Ramos (cell line): ENCODE data around the gene ANKDD1B.
"Not testable (repeated sequence)": the region's sequence is repeated elsewhere in the genome, so short reads cannot be mapped to it uniquely, and the experiment has no call there.

ENCODE experiments used
- in situ Hi-C: fragments of 300-500 bp; cut with MboI; formaldehyde crosslinking; loops from one replicate; pipeline ENCODE4 v1.14.3; 2022; ENCODE audit warnings: low sequenced_read_pairs; ENCODE audit not compliant: unreplicated experiment

Gene ANKDD1B

DNA sequence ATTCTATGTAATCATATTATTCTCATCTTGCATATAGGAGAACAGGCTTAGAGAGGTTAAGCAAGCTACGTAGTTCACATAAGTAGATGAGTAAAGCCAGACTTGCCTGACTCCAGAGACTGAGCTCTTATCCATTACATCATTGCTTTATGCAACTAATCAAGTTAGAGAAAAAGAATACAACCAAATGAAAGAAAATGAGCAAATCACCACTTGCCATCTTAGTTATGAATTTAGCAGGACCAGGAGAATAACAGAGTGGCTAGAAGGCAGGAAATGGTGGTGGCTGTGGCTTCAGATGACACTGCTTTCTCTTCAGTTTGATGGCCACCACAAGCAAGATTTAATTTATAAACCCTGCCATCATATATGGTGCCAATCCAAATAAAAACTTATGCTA, 79.4 kb downstream of the ANKDD1B start:
- in situ Hi-C loops, result no loop called here

DNA sequence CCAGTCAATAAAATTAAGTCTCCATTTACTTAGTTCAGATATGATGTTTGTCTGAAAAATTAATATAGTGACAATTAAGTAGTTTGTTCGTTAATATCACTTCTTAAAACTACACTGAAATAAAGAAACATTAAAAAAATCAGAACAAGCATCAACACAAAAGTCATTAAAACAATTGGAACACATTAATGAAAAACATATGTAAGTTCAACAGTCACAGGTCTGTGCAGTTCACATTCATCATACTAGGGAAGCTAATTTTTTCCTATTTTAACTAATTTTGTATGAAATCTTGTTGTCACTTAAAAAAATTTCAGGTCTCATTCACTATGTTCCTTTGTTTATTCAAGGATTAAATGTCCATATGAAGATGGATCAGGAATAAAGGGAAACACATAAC, 83.5 kb downstream of the ANKDD1B start:
- in situ Hi-C loops, result no loop called here

DNA sequence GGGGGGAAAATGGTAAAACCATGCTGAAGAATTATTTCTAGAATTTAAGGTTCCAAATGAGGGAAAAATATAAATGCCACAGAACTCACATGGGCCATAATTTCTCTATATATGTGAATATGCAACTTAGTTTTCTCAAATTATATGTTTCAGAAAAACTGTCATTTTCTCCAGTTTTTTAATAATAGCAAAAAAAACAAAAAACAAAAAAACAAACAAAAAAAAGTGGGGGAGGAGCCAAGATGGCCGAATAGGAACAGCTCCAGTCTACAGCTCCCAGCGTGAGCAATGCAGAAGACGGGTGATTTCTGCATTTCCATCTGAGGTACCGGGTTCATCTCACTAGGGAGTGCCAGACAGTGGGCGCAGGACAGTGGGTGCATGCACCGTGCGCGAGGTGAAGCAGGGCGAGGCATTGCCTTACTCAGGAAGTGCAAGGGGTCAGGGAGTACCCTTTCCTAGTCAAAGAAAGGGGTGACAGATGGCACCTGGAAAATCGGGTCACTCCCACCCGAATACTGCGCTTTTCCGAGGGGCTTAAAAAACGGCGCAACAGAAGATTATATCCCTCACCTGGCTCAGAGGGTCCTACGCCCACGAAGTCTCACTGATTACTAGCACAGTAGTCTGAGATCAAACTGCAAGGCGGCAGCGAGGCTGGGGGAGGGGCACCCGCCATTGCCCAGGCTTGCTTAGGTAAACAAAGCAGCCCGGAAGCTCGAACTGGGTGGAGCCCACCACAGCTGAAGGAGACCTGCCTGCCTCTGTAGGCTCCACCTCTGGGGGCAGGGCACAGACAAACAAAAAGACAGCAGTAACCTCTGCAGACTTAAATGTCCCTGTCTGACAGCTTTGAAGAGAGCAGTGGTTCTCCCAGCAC, 84.5 kb downstream of the ANKDD1B start:
- in situ Hi-C loops, result not testable (repeated sequence)

DNA sequence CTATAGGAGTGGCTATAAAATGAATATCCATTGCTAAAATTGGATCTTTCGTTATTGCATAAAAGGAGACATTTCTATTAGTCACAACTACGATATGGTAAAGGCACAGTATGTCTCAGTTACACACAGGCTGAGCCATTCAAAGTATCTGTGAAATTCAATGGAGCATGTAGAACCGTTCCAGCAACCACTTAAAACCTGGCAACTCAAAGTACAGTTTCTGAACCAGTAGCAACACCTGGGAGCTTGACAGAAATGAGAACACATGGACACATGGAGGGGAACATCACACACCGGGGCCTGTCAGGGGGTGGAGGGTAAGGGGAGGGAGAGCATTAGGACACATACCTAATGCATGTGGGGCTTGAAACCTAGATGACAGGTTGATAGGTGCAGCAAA, 90.6 kb downstream of the ANKDD1B start:
- in situ Hi-C loops, result no loop called here

DNA sequence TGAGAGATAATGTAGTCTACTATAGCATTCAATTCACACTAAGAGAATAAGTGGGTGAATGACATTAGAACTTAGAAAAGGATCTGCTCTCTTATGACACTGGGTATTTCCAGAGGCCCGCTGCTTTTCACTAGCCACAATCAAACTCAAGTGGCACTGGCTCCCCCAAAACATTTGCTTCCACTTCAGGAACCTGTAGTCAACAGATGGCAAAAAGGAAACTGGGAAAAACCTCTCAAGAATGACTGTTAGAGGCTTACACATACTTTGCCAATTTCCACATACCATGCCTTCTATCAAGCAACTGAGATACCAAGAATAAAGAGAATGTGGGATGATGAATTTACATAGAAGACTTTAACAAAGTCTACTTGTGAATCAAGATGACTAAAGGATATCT, 94.8 kb downstream of the ANKDD1B start:
- in situ Hi-C loops, result no loop called here

DNA sequence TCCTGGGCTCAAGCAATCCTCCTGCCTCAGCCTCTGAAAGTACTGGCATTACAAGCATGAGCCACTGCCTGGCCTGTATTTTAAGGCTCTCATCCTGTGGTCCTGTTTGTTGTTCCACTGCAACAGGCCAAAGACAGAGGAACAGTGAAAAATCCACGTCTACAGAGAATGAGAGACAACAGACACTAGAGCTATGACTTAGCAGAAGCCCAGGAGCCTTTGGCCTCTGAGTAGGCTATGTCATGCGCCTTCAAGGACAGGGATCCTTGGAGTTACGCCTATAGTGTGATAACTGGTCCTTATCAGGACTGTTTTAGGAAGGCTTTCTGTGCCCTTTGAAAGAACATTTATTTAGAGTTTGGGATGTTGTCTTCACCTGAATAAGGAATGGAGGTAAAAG, 95.5 kb downstream of the ANKDD1B start:
- in situ Hi-C loops, result no loop called here

DNA sequence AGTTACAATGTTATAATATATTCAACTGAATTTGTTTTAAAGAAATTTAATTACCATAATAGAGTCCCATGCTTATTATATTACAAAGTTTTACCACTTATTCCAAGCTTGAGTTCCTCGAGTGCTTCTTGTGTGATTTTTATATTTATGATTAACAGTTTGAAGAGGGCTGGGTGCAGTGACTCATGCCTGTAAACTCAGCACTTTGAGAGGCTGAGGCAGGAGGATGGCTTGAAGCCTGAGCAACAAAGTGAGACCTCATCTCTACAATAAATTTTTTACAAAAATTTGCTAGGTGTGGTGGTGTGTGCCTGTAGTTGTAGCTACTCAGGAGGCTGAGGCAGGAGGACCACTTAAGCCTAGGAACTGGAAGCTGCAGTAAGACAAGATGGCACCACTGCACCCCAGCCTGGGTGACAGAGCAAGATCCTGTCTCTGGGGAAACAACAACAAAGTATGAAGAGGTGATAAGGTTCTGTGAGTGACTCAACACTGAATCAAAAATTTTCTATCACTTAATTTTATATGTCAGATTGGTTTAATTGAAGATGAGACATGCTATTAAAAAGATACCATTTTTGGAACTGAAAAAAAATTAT, 96.8 kb downstream of the ANKDD1B start:
- in situ Hi-C loops, result no loop called here

DNA sequence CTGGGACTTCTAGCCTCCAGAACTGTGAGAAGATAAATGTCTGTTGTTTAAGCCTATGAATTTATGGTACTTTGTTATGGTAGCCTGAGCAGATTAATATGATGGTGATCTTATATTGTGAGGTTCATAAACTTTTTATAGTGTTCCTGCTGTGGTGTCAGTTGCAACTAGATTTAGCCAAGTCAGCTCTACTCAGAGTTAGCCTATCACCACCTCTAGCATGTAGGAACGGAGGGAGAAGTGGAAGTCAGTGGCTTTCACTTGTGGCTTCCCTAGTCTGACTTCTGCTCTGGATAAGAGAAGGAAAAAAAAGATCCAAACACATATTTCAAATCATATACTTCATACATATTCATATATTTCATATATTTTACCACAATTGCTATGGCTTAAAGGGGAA, 99.4 kb downstream of the ANKDD1B start:
- in situ Hi-C loops, result no loop called here

DNA sequence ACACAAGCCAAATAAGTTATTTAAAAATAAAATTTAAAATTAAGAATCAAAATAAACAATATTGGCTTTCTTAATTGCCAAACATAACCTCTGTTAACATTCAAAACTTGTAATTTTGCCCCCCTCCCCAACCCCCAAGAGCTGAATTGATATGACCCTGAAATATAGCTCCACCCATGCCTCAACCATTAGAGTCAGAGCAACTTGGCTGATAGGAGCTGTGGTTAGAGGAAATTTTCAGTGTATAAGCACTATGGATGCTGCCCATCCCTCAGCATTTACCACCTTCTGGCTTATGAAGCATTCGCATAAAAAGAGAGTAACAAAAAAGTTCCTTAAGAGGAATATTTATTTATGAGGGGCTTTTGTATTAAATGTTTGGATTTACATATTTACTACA, 99.9 kb downstream of the ANKDD1B start:
- in situ Hi-C loops, result no loop called here

DNA sequence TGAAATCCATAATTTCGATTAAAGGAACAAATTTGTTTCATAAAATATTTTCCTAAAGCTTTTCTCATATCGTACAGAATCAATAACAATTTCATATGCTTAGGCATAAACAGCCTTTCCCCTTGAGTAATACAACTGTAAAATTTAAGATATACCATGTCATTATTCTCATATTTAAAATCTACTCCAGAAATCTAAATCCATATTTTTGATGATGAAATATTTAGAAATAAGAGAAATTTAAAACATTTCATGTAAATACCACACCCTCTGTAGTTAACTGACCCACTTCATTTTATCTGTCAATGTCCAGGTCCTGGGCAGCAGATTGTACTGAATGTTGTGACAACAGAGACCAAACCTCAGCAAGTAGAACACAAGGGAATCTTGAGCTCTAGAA, 100.8 kb downstream of the ANKDD1B start:
- in situ Hi-C loops, result no loop called here

DNA sequence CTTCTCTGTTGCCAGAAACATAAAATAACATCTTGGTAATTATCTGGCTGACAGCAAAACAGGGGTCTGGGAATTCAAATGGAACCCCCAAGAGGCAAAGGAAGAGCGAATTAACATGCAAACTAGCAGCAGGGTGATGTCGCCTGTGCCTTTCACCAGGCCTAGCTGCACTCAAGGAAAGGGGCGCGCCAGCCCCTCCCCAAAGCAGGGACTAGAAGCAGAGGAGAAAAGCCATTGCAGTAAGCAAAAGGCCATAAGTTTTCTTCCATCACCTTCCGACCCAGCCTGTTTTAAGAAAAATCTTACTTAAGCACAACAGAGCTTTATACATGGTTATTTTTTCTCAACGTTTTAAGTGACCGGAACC, 105.4 kb downstream of the ANKDD1B start:
- in situ Hi-C loops, result no loop called here

DNA sequence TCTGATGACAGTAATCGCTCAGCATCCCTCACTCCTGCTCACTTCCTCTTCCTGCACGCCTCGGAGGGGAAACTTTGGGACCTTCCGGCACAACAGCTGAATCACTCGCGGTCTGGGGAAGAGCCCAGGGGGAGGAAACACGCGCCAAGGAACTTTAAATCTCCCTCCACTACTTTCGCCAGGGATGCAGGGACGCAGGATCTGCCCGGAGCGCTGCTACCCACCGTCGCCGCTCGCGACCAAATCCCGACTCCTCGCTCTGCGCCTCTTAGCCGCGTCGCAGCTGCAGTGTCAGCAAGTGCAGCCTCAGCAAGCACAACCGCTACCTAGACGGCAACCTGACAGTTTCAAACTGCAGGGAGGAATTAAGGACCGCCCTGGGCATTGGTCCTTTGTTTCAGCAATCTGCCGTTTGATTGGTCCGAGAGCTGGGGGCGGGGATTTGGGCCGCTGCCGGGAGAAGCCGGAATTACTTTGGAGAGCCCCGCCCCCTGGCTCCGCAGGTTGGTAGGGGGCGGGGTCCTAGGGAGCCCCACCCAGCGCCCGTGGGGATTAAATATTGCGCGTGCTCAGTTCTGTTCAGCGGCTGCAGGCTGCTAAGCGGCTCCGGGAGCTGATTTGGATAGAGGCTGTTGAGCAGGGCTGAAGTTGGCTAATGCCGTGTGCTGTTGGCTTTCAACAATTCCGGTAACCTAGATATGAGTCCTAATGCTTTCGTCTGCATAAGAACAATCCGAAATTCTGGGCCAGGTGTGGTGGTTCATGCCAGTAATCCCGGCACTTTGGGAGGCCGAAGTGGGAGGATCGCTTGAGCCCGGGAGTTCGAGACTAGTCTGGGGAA, 106.0 kb downstream of the ANKDD1B start, which contains the start of gene POC5:
Gene POC5, minus strand, starts transcription at position 356 of the 841 bp plus-strand sequence. CDS start 4,500 bp downstream, outside the sequence.
- in situ Hi-C loops, result no loop called here

DNA sequence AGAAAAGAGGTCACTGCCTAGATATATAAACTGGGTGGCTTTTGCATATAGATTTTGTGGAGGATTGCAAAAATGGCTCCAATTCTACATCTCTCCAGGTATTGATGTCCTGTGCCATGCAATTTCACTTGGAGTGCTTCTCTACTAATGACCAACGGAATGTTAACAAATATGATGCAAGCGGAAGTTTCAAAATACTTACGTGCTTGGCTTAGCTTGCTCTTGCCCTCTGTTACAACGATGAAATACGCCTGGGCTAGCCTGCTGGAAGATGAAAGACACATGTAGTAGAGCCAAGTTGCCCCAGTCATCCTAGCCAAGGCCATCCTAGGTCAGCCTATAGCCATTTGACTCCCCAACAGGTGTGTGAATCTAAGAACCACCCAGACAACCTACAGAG, 109.6 kb downstream of the ANKDD1B start:
- in situ Hi-C loops, result no loop called here
